Peyer's patch (tissue), 4 donors: Measurements from ENCODE around the gene AIFM1.

Source experiments
- CTCF ChIP-seq, 6 experiments: fragments of 450-650 bp in 4 of 6; fragments of 200-600 bp in 2 of 6; sonication (generic) in 1 of 6; IDR thresholded peaks; one replicate each; pipeline ENCODE4 v1.5.1; 2017 to 2019; ENCODE audit warnings: antibody characterized with exemption in 6 of 6, mild to moderate bottlenecking in 3 of 6, moderate library complexity in 1 of 6
- POLR2A ChIP-seq, 2 donors: fragments of 450-650 bp; IDR thresholded peaks; one replicate each; pipeline ENCODE4 v1.5.1; 2017; ENCODE audit warnings: antibody characterized with exemption in 2 of 2, mild to moderate bottlenecking in 2 of 2, moderate library complexity in 2 of 2

- TF ChIP-seq CTCF (IDR thresholded peaks at IDR 0.05) = no peak
- TF ChIP-seq POLR2A (IDR thresholded peaks at IDR 0.05) = no peak
These were observed 18.5 kb upstream of the AIFM1 start for GRCh38 chrX:130184168-130184567.
